CD14-positive monocyte (primary cell): ENCODE measurements around the gene CST3. TPM values are rescaled to one million over a fixed set of nuclear protein-coding genes. Genes with fewer than 3 reads are reported as not detected.

Experiments used
- DNase-seq, 3 donors: peaks; one replicate each; pipeline ENCODE4 v3.0.0-alpha.2; 2011 to 2022
- H2AFZ ChIP-seq: 2 replicates; pipeline ENCODE4 v1.6.0; 2012; ENCODE audit warnings: mild to moderate bottlenecking, low read depth, low read length, inconsistent platforms; ENCODE audit not compliant: insufficient read depth, poor library complexity, severe bottlenecking
- H3K27ac ChIP-seq, 2 donors: 1 replicate in 1 of 2; 2 replicates in 1 of 2; pipeline ENCODE4 v1.5.1; 2012 to 2013; ENCODE audit warnings: low read length in 2 of 2, control low read depth in 1 of 2, inconsistent platforms in 1 of 2, low read depth in 1 of 2, mild to moderate bottlenecking in 1 of 2
- H3K27me3 ChIP-seq, 2 donors: one replicate each; pipeline versions ENCODE4 v1.6.0 to v1.6.1; 2011 to 2013; ENCODE audit warnings: low read length in 2 of 2; ENCODE audit not compliant: control insufficient read depth in 2 of 2, insufficient read depth in 2 of 2
- H3K36me3 ChIP-seq, 2 donors: replicated peaks in 1 of 2; 1 replicate in 1 of 2; 2 replicates in 1 of 2; pipeline versions ENCODE4 v1.5.1 to v1.6.1; 2012 to 2013; ENCODE audit warnings: low read length in 2 of 2, control low read depth in 1 of 2, inconsistent platforms in 1 of 2, mild to moderate bottlenecking in 1 of 2; ENCODE audit not compliant: insufficient read depth in 2 of 2, control insufficient read depth in 1 of 2
- H3K4me1 ChIP-seq, 2 donors: 1 replicate in 1 of 2; 2 replicates in 1 of 2; pipeline versions ENCODE4 v1.5.1 to v1.6.1; 2012 to 2013; ENCODE audit warnings: low read length in 2 of 2, control low read depth in 1 of 2, inconsistent platforms in 1 of 2, mild to moderate bottlenecking in 1 of 2, moderate library complexity in 1 of 2; ENCODE audit not compliant: insufficient read depth in 2 of 2, control insufficient read depth in 1 of 2
- H3K4me2 ChIP-seq: replicated peaks from 2 replicates; pipeline ENCODE3; 2012; ENCODE audit warnings: low read length, moderate library complexity, mild to moderate bottlenecking; ENCODE audit not compliant: poor library complexity, severe bottlenecking; ENCODE audit errors: extremely low read depth
- H3K4me3 ChIP-seq, 3 experiments: fragments of 200-600 bp in 1 of 3; sonication (generic) in 1 of 3; replicated peaks in 1 of 3; 1 replicate in 2 of 3; 2 replicates in 1 of 3; pipeline ENCODE4 v1.5.1; 2011 to 2013; ENCODE audit warnings: low read length in 3 of 3, mild to moderate bottlenecking in 3 of 3, control low read depth in 2 of 3, low read depth in 2 of 3, inconsistent platforms in 1 of 3, moderate library complexity in 1 of 3
- H3K79me2 ChIP-seq: 2 replicates; pipeline ENCODE4 v1.6.0; 2012; ENCODE audit warnings: mild to moderate bottlenecking, control low read depth, inconsistent platforms, low read length, moderate library complexity; ENCODE audit not compliant: insufficient read depth
- H3K9ac ChIP-seq: 2 replicates; pipeline ENCODE4 v1.6.0; 2017; ENCODE audit warnings: low read length, mild to moderate bottlenecking; ENCODE audit not compliant: insufficient read depth, poor library complexity, severe bottlenecking
- H3K9me3 ChIP-seq, 2 donors: replicated peaks in 1 of 2; 1 replicate in 1 of 2; 2 replicates in 1 of 2; pipeline versions ENCODE4 v1.5.1 to v1.6.1; 2012 to 2013; ENCODE audit warnings: low read length in 2 of 2, control low read depth in 1 of 2; ENCODE audit not compliant: control insufficient read depth in 1 of 2, insufficient read depth in 1 of 2
- H4K20me1 ChIP-seq: 2 replicates; pipeline ENCODE4 v1.6.0; 2012; ENCODE audit warnings: mild to moderate bottlenecking, low read length, control low read depth, moderate library complexity; ENCODE audit not compliant: insufficient read depth
- H3K27ac Mint-ChIP-seq, 7 donors: one replicate each; pipeline ENCODE4 v1.8.0; 2020; ENCODE audit warnings: mild to moderate bottlenecking in 7 of 7, mixed read lengths in 7 of 7, moderate library complexity in 6 of 7, inconsistent platforms in 2 of 7
- H3K27me3 Mint-ChIP-seq, 3 donors: one replicate each; pipeline ENCODE4 v1.8.0; 2021 to 2022; ENCODE audit warnings: low read depth in 3 of 3, mild to moderate bottlenecking in 3 of 3, mixed read lengths in 3 of 3, moderate library complexity in 3 of 3, inconsistent platforms in 1 of 3
- H3K36me3 Mint-ChIP-seq, 2 donors: one replicate each; pipeline ENCODE4 v1.8.0; 2020; ENCODE audit warnings: mixed read lengths in 2 of 2, inconsistent platforms in 1 of 2, mild to moderate bottlenecking in 1 of 2
- H3K4me1 Mint-ChIP-seq: one replicate; pipeline ENCODE4 v1.8.0; 2020; ENCODE audit warnings: mild to moderate bottlenecking, mixed read lengths
- H3K4me3 Mint-ChIP-seq, 2 donors: one replicate each; pipeline ENCODE4 v1.8.0; 2020; ENCODE audit warnings: mild to moderate bottlenecking in 2 of 2, mixed read lengths in 2 of 2, moderate library complexity in 1 of 2
- H3K9me3 Mint-ChIP-seq, 7 donors: one replicate each; pipeline ENCODE4 v1.8.0; 2020 to 2022; ENCODE audit warnings: mixed read lengths in 7 of 7, mild to moderate bottlenecking in 6 of 7, moderate library complexity in 6 of 7, inconsistent platforms in 2 of 7
- CTCF ChIP-seq: fragments of 200-600 bp; IDR thresholded peaks from one replicate; pipeline ENCODE4 v1.8.0; 2022; ENCODE audit warnings: antibody characterized with exemption, mild to moderate bottlenecking
- WGBS: methylation state at CpG from one replicate; pipeline ENCODE4 v1.1.5; 2013; ENCODE audit warnings: missing lambda C conversion rate; ENCODE audit not compliant: insufficient coverage; 5-methylcytosine and 5-hydroxymethylcytosine counted together
- intact Hi-C, 2 donors: fragments of 100-400 bp; cut with micrococcal nuclease; formaldehyde crosslinking; loops; one replicate each; pipeline versions ENCODE4 v1.15.0 to v1.15.1; 2023
- polyA plus RNA-seq, 3 donors: library from polyadenylated mRNA; depleted of rRNA in 1 of 3; unstranded in 2 of 3; stranded (reverse) in 1 of 3; fragments of 300-500 nt in 2 of 3; fragments of >200 nt in 1 of 3; fragmentation: Illumina TruSeq in 2 of 3; gene quantifications; 1 replicate in 2 of 3; 2 replicates in 1 of 3; pipeline ENCODE4 v1.2.3, GENCODE V29; 2012 to 2021

The CST3 gene
- polyA plus RNA-seq, 3 donors, result 1,459 to 3,222 (median 2,657) TPM

GRCh38 chr20:23624324-23624691, 13.4 kb downstream of the CST3 start:
- Mint-ChIP-seq H3K27ac (peak overlapping the region in 2 of 7 donors; percentile 35 to 65), H3K4me1 (peaks cover 51% of the 10 kb centered on the region), H3K9me3 (no peaks in the 10 kb centered on the region), H3K27me3 (peaks cover 2 to 4% (median 3%) of the 10 kb centered on the region in 3 donors), H3K36me3 (peaks cover 9 to 14% of the 10 kb centered on the region in 2 donors), H3K4me3 (no peak overlapping the region)
- 100% methylated on average over 2 of the region's 2 CpGs for WGBS
- H3K4me2 ChIP-seq, result no peak overlapping the region
- peak overlapping the region in 1 of 2 donors; percentile 39 for H3K27ac ChIP-seq
- peaks cover 34 to 38% of the 10 kb centered on the region in 2 donors for H3K4me1 ChIP-seq
- H3K36me3 ChIP-seq, result no peaks in the 10 kb centered on the region
- no peak for DNase-seq
- H3K27me3 ChIP-seq, result no peaks in the 10 kb centered on the region
- no peaks in the 10 kb centered on the region for H4K20me1 ChIP-seq
- H3K9ac ChIP-seq, result no peak overlapping the region
- no peaks in the 10 kb centered on the region for H3K9me3 ChIP-seq
- H3K4me3 ChIP-seq, result no peak overlapping the region
- H3K79me2 ChIP-seq, result no peaks in the 10 kb centered on the region
- no peak for TF ChIP-seq CTCF
- no peak overlapping the region for H2AFZ ChIP-seq
- intact Hi-C loops, result no loop called here

GRCh38 chr20:23623666-23624323, 14.0 kb downstream of the CST3 start:
- Histone ChIP-seq H3K9me3 (no peaks in the 10 kb centered on the region), H3K9ac (no peak overlapping the region), H3K4me3 (no peak overlapping the region), H3K27me3 (no peaks in the 10 kb centered on the region), H2AFZ (no peak overlapping the region), H3K79me2 (no peaks in the 10 kb centered on the region), H3K27ac (peak overlapping the region in 1 of 2 donors; percentile 39), H3K4me2 (no peak overlapping the region), H3K4me1 (peaks cover 28 to 33% of the 10 kb centered on the region in 2 donors), H3K36me3 (no peaks in the 10 kb centered on the region), H4K20me1 (no peaks in the 10 kb centered on the region)
- peak overlapping the region in 6 of 7 donors; percentile 20 to 65 (median 31) for H3K27ac Mint-ChIP-seq
- no peak overlapping the region for H3K4me3 Mint-ChIP-seq
- intact Hi-C loops, result no loop called here
- no peaks in the 10 kb centered on the region for H3K9me3 Mint-ChIP-seq
- DNase-seq, result no peak
- H3K4me1 Mint-ChIP-seq, result peaks cover 46% of the 10 kb centered on the region
- peaks cover 9 to 10% of the 10 kb centered on the region in 2 donors for H3K36me3 Mint-ChIP-seq
- 100% methylated on average over 1 of the region's 4 CpGs for WGBS
- peaks cover 1 to 4% (median 3%) of the 10 kb centered on the region in 3 donors for H3K27me3 Mint-ChIP-seq
- no peak for TF ChIP-seq CTCF
